HG03460 (cell line): Measurements from ENCODE around the gene PGM1.

Experiments used
- ATAC-seq: cut with Tn5 transposase; IDR thresholded peaks from one replicate; pipeline ENCODE4 v1.9.1; 2021; ENCODE audit not compliant: unreplicated experiment

Gene PGM1

DNA sequence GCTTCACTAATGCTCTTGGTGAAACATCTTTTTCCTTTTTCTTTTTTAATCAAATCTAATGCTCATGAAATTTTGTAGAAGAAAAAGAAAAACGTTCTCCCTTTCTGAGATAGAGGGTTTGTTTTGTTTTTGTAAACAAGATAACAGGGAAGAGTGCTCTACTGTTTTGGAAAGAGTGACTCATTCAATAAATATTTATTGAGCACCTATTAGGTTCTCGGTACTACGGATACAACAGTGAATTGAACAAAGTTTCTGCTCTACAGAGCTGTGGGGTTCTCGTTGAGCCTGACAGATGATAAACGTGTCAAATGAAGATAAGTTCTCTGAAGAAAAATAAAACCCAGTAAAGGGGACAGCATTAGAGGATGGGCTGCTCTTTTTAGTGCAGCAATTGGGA lies 7.0 kb downstream of the PGM1 start:
- no peak for ATAC-seq

DNA sequence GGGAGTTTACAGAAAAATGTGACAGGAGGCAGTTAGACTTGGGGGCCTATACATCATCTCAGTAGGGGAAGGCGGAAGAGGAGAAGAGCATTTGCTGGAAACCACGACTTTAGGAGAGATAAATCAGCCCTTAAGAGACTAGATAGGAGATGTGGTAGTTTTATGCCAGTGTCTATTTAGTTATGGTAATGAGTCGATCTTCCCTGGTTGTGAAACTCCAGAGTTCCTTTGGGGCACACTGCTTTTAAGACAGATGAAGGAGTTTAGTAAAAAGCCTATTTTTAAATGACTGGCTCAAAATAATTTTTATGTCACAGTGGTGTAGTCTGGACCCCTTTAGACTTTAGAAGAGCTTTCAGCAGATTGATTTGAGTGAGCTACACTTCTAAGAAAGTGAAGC lies 7.8 kb downstream of the PGM1 start:
- no peak for ATAC-seq

- ATAC-seq: no peak
Measured at GRCh38 chr1:63601463-63601862, 8.3 kb downstream of the PGM1 start.

DNA sequence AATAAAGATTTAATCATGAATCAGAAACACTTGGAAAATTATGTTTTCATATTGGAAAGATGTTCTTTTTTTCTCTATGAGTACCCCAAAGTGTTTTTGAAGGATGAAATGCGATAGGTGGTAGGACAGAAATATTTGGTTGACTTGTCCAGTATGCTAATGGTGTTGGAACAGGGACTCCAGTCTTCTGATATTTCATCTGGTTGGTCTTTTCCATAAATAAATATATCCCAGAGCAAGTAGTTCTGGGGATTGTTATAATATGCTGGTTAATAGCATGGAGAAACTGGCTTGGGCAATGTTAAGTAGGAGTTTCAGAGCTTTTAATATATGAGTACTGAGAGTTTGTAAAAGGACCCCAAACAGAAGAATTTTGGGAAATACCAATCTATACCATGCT lies 8.7 kb downstream of the PGM1 start:
- no peak for ATAC-seq

GRCh38 chr1:63602629-63603028 lies 9.4 kb downstream of the PGM1 start:
- ATAC-seq: no peak

- no peak for ATAC-seq
Measured at GRCh38 chr1:63603810-63604209, 10.6 kb downstream of the PGM1 start.

DNA sequence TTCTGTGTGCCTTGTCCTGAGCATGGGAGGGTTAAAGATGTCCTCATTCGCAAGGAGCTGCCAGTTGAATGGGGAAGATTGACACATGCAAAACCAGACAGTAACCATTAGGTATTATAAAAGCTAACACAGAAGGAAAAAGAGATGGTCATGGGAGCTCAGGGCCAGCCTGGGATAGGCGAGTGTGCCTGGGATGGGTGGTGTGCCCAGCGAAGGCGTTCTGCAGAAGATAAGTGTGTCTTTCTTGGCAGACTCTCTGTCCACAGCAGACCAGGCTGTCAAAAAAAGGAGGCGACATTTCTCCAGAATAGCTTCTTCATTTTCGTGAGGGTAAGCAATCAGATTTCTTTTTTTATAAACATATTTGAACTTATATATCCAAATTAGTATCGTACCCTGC lies 14.1 kb downstream of the PGM1 start:
- ATAC-seq: no peak

- no peak for ATAC-seq
Measured at GRCh38 chr1:63611231-63611630, 18.0 kb downstream of the PGM1 start.

DNA sequence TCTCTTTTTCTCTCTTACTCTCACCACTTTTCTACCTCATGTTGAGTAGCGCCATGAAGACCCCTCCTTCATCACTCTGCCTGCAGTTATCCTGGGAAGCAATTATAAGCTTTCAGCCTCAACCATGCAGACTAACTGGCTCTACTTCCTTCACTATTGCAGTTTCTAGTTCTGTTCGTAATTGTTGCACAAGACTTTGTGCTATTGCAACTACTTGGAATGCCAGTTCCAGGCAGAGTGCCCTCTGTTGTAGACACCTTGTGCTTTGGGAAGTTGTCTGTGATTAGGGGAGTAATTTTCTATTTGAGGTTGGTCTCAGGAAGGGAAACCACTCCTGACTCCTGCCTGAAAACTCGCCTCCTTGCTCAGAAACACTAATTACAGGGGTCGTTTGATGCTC lies 19.4 kb downstream of the PGM1 start:
- ATAC-seq: no peak

DNA sequence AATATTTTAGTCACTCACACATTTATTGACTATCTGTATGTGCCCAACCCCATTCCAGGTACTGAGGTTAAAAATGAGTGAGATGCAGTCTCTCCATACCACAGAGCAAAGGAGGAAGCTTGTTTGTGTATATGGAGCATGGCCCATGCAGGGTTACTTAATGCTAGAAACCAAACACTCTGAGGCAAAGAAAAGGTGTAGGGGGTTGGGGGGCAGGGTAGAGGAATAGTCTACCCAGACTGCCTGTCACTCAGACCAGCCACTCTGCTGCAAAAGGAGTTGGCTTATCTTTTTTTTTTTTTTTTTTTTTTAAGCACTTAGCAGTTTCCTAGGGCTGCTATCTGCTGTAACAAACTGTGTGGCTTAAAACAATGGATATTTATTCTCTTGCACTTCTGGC lies 19.8 kb downstream of the PGM1 start:
- no peak for ATAC-seq

DNA sequence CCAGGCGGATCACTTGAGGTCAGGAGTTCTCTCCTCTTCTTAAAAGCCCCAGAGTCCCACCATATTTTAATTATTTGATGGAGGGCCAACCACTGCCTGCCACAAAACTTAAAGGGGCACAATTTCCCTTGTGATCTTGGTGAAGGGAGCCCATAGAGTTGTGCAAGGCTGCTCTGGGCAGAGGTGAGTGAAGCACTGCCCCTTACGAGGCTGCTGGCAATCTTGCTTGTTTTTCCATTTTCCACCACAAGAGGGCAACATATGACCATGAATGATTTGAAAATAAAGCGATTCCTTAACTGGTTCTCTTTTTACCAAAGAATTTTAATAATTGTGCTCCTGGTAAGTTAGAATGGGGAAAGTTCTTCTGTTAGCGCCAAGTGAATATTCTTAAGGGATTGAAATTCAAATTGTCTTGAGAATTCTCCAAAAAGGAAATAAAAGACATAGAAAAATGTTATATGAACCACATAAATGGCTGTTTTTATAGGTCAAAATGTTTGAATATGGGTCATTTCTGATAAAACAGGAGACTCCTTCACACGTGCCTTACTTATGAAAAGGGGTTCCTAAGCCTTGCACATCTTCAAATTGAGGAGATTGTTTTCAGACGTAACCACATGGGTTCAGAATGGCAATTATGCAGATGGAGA lies 22.7 kb downstream of the PGM1 start:
- ATAC-seq: peak; percentile 61

DNA sequence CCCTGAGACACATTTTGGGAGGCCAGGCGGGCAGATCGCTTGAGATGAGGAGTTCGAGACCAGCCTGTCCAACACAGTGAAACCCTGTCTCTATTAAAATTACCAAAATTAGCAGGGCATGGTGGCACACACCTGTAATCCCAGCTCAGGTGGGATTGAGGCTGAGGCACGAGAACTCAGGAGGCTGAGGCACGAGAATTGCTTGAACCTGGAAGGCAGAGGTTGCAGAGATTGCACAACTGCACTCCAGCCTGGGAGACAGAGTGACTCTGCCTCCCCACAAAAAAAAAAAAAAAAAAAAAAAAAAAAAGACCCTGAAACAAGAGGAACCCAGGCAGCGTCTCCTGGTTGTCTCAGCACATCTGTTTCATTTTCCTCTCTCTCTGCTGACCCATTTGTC lies 24.2 kb downstream of the PGM1 start:
- no peak for ATAC-seq

DNA sequence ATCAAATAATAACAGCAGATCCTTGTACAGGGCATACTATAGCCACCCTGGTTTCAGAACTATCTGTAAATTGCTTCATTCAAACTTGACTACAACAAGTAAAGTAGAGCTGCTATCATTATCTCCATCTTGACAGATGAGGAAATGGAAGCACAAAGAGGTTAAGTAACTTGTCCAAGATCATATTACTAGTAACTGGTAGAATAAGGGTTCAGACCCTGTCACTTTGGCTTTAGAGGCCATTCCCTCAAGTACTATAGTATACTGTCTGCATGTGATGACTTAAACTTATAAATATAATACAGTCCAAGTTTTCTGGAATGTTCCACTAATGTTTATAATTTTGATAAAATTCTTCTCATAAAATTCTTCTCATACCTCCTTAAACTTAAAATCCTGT lies 24.8 kb downstream of the PGM1 start:
- ATAC-seq: no peak

DNA sequence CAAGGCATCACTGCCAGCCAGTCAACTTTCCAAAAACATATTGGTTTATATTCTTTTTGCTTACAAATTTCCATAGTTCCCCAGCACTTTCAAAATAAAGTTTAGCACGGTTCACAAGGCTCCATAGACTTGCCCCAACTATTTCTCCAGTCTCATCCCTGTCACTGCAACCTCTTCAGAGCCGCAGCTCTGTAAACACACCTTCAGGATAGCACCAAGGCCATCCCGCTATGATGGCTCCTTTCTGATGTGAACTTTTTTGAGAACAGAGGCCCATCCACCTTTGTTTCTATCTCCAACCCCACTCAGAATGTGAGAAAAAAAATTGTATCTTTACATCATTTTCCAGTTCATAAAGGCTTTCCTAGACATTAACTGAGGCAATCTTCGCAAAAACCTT lies 26.3 kb downstream of the PGM1 start:
- no peak for ATAC-seq

- no peak for ATAC-seq
Measured at GRCh38 chr1:63620671-63621070, 27.5 kb downstream of the PGM1 start.

- ATAC-seq: no peak
Measured at GRCh38 chr1:63621075-63621474, 27.9 kb downstream of the PGM1 start.

DNA sequence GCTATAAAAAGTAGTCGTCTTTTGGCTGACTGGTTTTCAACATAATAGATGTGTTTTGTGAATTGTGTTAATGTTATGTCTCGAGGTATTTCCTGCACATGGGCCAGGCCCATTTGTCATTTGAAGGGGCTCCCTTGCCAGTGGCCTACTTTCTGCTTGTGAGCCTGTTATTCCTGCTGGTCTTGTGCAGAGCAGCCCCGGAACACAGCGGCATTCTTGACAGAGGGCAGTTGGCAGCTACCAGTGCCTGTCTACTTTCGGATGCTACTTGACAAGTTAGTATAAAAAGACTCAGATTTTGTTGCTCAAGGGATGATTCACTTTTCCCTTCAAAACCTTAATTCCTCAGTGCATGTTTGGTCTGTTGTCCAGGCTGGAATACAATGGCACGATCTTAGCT lies 28.5 kb downstream of the PGM1 start:
- no peak for ATAC-seq

GRCh38 chr1:63622849-63623566 lies 29.8 kb downstream of the PGM1 start:
- no peak for ATAC-seq

DNA sequence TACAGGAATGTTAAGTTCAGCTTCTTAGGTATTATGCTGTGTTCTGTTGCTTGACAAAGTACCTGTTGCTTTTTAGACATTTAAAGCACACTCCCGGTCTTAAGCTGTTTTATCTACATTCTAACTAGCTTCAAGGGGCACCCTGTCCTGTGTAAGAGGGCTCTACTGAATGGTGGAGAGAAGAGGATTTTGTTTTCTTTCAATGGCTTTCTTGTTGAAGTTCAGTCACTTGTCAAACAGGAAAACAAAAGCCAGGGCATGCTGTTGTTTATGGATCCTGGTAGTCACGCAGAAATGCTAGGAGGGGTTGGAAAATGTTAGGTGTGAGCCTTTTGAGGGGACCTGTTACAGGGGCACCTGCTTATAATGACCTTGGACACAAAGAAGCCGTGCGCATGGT lies 30.7 kb downstream of the PGM1 start:
- ATAC-seq: no peak

GRCh38 chr1:63624911-63625310 lies 31.7 kb downstream of the PGM1 start:
- ATAC-seq: no peak

DNA sequence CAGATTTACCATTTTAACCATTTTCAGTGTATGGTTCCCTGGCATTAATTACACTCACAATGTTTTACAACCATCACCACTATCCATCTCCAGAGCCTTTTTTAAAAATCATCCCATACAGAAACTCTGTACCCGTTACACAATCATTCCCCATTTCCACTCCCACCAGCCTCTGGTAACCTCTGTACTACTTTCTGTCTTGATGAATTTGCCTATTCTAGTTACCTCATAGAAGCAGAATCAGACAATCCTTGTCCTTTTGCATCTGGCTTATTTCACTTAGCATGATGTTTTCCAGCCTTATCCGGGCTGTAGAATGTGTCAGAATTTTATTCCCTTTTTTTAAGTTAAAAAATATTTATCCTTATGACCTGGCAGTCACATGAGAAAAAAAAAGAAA lies 33.0 kb downstream of the PGM1 start:
- ATAC-seq: no peak

DNA sequence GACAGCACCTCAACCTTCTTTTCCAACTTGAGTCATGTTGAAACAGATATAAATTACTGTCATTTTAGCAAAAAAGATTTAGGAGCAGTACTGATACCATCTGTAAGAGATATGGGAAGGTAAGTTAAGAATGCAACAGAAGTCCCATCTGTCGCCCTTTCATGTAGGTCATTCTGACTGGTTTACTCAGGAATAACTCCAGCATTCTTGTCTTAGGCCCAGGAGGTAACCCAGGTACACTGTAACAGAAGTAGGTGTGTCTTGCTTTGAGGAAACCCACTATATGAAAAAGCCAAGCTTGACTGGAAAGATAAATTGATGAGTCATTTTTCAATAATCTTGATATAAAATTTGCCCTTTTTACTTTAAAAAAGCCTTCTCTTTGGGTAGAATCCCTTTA lies 35.4 kb downstream of the PGM1 start:
- ATAC-seq: no peak

DNA sequence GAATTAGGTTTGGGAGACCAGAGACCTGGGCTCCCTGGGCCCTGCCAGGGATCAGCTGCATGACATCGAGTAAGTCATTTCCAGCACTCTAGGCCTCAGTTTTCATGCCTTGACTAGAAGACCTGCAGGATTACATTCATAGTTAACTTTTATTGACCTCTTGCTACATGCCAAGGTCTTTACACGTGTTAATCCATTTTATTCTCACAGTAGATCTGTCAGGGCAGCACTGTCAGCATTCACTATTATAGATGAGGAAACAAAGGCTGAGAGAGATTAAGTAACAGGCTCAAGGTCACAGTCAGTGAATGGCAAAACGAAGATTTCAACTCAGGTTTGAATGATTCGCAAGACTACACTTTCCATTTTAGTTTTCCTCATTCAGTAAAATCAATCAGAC lies 37.0 kb downstream of the PGM1 start:
- ATAC-seq: no peak
